Nephron (organoid): ENCODE data around the gene NRCAM.

ENCODE experiments used
- H3K27ac Mint-ChIP-seq, 3 experiments: 2 replicates each; pipeline ENCODE4 v1.8.0; 2020; ENCODE audit warnings: mixed read lengths in 3 of 3, mild to moderate bottlenecking in 2 of 3, moderate library complexity in 1 of 3
- H3K27me3 Mint-ChIP-seq: 2 replicates; pipeline ENCODE4 v1.8.0; 2021; ENCODE audit warnings: low read depth, mild to moderate bottlenecking, moderate library complexity, mixed read lengths
- H3K36me3 Mint-ChIP-seq: 2 replicates; pipeline ENCODE4 v1.8.0; 2020; ENCODE audit warnings: low read depth, mixed read lengths
- H3K4me1 Mint-ChIP-seq: 2 replicates; pipeline ENCODE4 v1.8.0; 2020; ENCODE audit warnings: mixed read lengths
- H3K4me3 Mint-ChIP-seq, 3 experiments: 2 replicates each; pipeline ENCODE4 v1.8.0; 2020; ENCODE audit warnings: mild to moderate bottlenecking in 3 of 3, mixed read lengths in 3 of 3, moderate library complexity in 2 of 3
- H3K9me3 Mint-ChIP-seq: 2 replicates; pipeline ENCODE4 v1.8.0; 2020; ENCODE audit warnings: mixed read lengths
- CTCF ChIP-seq, 3 experiments: fragments of 200-600 bp; sonication (generic); IDR thresholded peaks; one replicate each; pipeline ENCODE4 v1.5.0; 2021; ENCODE audit warnings: antibody characterized with exemption in 3 of 3; ENCODE audit not compliant: unreplicated experiment in 3 of 3

The NRCAM gene

GRCh38 chr7:108327353-108327752 lies 128.9 kb downstream of the NRCAM start:
- Mint-ChIP-seq H3K9me3 (no peaks in the 10 kb centered on the region), H3K4me3 (no peak overlapping the region), H3K27me3 (no peaks in the 10 kb centered on the region), H3K4me1 (no peaks in the 10 kb centered on the region), H3K27ac (no peak overlapping the region), H3K36me3 (no peaks in the 10 kb centered on the region)
- no peak for TF ChIP-seq CTCF (IDR thresholded peaks at IDR 0.05; ENCODE audit: unreplicated experiment in 3 of 3)

- no peak for TF ChIP-seq CTCF (IDR thresholded peaks at IDR 0.05; ENCODE audit: unreplicated experiment in 3 of 3)
- H3K36me3 Mint-ChIP-seq: no peaks in the 10 kb centered on the region
- no peak overlapping the region for H3K27ac Mint-ChIP-seq
- no peak overlapping the region for H3K4me3 Mint-ChIP-seq
- H3K9me3 Mint-ChIP-seq: no peaks in the 10 kb centered on the region
- no peaks in the 10 kb centered on the region for H3K4me1 Mint-ChIP-seq
- H3K27me3 Mint-ChIP-seq: no peaks in the 10 kb centered on the region
Measured at GRCh38 chr7:108326938-108327337, 129.3 kb downstream of the NRCAM start.

- Mint-ChIP-seq H3K9me3 (no peaks in the 10 kb centered on the region), H3K4me3 (no peak overlapping the region), H3K27ac (no peak overlapping the region), H3K4me1 (no peaks in the 10 kb centered on the region), H3K27me3 (no peaks in the 10 kb centered on the region), H3K36me3 (no peaks in the 10 kb centered on the region)
- TF ChIP-seq CTCF (IDR thresholded peaks at IDR 0.05; ENCODE audit: unreplicated experiment in 3 of 3): no peak
Measured at GRCh38 chr7:108324053-108325038, 131.9 kb downstream of the NRCAM start.

- Mint-ChIP-seq H3K27me3 (no peaks in the 10 kb centered on the region), H3K4me1 (no peaks in the 10 kb centered on the region), H3K9me3 (no peaks in the 10 kb centered on the region), H3K36me3 (no peaks in the 10 kb centered on the region), H3K4me3 (no peak overlapping the region), H3K27ac (no peak overlapping the region)
- no peak for TF ChIP-seq CTCF (IDR thresholded peaks at IDR 0.05; ENCODE audit: unreplicated experiment in 3 of 3)
Measured at GRCh38 chr7:108322925-108323832, 133.1 kb downstream of the NRCAM start.

GRCh38 chr7:108322046-108322445 lies 134.2 kb downstream of the NRCAM start:
- Mint-ChIP-seq H3K27me3 (no peaks in the 10 kb centered on the region), H3K4me3 (no peak overlapping the region), H3K36me3 (no peaks in the 10 kb centered on the region), H3K9me3 (no peaks in the 10 kb centered on the region), H3K4me1 (no peaks in the 10 kb centered on the region), H3K27ac (no peak overlapping the region)
- TF ChIP-seq CTCF (IDR thresholded peaks at IDR 0.05; ENCODE audit: unreplicated experiment in 3 of 3): no peak
